ENCODE measurements around the gene CFAP46.
"Not testable (repeated sequence)": the region's sequence is repeated elsewhere in the genome, so short reads cannot be mapped to it uniquely, and the experiment has no call there.

CFAP46 gene

DNA sequence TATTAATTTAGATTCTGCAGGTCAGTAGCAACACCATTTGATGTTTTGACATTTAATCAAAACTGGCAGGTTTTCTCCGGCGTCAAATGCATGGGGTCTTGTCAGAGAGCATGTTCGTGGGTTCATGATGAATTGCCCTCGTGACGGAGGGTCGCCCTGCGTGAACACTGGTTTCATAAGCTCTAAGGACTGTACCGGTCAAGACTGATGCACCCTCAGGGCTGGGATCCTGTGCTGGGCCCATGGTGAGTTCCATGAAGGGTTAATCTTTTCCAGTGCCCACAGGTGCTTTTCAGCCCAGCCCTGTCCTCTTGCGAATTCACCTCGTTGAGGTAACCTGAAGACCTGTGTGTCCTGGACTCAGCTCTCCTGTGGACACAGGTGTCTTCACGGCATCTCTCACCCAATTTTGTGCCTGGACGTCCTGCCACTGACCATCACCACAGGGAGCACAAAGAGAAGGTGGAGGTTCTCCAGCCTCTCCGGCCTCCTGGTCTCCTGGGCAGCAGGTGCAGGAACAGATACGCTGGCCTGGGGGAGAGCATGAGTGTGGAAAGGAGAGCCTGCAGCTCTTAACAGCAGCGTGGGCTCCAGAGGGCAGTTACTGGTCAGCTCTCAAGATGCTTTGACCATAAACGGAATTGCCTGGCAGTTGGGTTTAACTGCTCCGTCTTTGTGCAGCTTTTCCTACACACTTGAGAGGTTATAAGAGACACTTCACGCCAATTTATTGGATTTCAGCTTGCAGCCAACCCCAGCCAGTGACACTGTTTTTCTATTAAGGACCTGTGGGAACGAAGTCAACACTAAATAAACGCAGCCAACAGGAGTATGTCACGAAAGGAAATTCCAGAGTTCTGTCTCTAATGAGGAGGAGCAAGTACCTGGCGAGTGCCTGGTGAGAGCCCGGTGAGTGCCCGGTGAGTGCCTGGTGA lies 37.4 kb upstream of the CFAP46 start:
- DNase-seq: no peak

DNA sequence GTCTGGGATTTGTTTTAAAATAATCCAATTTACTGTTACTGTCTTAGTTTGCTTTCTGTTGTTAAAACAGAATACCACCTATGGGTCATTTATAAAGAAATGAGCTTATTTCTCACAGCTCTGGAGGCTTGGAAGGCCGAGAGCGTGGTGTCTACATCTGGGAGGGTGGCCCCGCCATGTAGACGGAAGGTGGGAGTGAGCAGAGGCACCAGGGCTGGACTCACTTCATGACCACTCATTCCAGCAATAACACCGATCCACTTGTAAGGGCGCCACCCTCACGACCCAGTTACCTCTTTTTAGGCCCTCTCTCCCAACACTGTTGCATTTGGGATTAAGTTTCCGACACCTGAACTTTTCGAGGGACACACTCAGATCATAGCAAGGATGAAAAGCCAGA lies 36.2 kb upstream of the CFAP46 start:
- DNase-seq: no peak

DNA sequence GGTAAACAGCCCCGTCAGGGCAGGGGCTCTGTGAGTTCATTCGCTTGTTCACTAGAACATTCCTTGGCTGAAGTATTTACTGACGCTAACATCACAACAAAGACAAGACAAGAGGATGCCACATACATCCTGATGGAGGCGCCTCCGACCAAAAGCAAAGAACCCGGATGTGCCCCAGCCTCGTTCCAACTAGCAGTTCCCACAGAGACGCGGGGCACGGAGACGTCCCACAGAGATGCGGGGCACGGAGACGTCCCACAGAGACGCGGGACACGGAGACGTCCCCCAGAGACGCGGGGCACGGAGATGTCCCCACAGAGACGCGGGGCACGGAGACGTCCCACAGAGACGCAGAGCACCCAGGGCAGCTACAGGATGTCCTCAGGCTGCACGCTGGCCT lies 35.4 kb upstream of the CFAP46 start:
- DNase-seq: no peak

DNA sequence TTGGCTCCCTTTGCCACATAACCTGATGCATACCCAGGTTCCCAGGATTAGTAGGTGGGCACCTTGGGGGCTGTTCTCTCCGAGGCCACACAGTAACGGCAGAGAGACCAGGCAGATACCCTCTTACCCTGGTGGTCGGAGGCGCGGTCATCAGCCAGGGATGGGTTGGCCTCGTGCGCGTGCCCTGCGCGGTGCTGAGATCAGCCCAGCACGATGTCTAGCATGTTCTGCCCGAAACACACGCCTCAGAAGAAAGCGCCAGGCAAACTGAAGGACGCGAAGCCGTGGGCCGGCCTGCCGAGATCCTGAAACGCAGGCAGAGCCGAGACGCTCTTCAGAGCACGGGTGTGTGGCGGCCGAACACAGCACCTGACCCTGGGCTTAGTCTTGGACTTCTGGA lies 34.7 kb upstream of the CFAP46 start:
- no peak for DNase-seq

DNA sequence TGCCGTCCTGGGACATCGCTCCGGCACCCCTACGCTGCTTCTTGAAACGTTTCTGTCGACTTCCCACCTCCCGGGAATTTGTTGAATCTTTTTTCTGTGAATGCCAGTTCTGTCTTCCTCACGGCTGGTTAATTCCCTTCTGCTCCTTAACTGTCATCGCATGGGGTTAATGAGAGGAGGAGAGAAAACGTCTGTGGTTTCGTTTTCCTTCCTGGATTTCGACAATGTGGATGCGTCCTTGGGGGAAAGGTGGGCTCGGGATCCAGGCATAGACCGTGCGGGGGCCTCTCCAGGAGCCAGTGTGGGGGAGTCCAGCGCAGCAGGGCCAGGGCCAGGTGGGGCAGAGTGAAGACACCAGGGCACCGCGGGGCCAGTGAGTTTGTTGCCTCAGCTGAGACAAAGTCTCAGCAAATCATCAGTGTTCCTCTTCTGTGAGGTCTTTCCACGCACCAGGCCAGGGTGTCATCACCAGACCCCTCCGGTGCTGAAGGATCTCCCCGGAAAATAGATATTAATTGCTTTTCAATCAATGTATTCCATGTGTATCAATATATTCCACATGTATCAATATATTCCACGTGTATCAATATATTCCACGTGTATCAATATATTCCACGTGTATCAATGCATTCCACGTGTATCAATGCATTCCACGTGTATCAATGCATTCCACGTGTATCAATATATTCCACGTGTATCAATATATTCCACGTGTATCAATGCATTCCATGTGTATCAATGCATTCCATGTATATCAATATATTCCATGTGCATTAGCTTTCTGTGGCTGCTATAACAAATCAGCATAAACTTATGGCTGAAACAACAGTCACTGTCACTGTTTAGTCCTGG lies 33.7 kb upstream of the CFAP46 start:
- no peak for DNase-seq

DNA sequence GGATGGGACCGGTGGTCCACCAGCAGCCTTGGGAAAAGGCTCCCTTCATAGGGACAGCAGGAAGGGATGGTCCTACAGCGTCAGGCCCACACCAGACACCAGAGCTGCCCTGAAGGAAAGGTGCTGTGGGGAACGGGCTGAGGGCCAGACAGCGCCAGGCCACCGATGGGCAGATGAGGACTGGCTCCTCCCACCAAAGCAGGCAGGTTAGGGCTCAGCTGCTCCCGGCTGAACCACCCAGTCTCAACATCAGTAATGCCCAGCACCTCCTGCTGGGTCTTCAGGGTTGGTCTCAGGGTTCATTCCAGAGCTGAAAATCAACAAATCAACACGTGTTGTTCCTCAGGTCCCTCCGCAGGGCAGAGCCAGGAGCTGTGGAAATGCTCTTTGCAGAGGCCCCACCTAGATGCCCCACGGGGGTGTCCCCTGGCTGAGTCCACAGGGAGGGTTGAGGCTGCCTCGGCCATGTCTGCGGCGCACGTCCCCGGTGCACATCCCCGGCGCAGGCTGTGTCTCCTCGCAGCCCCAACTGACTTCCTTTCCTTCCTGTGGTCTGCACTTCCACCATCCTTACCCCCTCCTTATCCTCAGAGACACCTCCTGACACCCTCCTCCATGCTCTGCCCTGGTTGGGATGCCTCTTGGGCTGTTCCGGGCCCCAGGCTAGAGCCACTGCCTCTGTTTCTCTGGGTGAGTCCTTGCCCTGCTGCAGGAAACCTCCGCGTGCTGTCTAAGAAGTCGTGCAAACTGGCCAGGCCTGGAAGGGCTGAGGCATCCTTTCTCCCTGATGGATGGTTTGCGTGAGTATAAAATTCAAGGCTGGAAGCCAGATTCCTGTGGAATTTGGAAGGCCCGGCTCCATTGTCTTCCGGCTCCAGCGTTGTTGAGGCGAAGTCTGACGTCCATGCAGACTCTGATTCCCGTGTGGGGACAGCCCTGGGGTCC lies 32.8 kb upstream of the CFAP46 start:
- DNase-seq: no peak

DNA sequence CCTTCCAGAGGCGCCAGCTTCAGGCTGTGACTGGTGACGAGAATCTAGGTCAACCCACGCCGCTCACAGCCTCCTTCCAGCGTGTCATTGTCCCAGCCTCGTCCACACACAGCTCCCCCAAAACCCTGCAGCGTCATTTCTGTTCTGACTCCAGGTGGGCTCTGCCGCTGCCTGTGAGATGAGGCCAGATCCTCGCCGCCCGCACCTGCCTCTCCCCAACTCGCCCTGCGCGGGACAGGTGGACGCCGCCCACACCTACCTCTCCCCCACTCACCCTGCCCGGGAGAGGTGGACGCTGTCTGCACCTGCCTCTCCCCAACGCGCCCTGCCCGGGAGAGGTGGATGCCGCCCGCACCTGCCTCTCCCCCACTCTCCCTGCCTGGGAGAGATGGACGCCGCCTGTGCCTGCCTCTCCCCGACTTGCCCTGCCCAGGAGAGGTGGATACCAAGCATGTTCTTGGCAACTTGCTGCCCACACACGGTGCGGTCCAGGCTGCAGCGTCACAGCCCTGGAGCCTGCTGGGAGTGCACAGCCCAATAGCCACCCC lies 32.0 kb upstream of the CFAP46 start:
- no peak for DNase-seq

DNA sequence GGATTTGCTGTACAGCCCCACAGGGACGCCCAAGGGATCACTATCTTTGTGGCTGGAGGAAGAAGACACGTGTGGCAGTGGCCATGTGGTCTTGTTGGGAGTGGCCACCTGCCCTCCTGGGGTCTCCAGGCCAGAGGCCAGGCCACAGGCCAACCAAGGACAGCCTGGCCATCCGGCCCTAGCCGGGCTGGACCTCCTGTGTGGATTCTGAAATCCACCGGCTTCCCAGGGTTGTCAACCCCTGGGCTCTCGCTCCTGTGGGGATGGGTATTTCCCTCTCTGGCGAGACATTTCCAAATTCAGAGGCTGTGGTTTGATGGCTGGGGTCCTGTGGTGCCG lies 31.5 kb upstream of the CFAP46 start:
- no peak for DNase-seq

DNA sequence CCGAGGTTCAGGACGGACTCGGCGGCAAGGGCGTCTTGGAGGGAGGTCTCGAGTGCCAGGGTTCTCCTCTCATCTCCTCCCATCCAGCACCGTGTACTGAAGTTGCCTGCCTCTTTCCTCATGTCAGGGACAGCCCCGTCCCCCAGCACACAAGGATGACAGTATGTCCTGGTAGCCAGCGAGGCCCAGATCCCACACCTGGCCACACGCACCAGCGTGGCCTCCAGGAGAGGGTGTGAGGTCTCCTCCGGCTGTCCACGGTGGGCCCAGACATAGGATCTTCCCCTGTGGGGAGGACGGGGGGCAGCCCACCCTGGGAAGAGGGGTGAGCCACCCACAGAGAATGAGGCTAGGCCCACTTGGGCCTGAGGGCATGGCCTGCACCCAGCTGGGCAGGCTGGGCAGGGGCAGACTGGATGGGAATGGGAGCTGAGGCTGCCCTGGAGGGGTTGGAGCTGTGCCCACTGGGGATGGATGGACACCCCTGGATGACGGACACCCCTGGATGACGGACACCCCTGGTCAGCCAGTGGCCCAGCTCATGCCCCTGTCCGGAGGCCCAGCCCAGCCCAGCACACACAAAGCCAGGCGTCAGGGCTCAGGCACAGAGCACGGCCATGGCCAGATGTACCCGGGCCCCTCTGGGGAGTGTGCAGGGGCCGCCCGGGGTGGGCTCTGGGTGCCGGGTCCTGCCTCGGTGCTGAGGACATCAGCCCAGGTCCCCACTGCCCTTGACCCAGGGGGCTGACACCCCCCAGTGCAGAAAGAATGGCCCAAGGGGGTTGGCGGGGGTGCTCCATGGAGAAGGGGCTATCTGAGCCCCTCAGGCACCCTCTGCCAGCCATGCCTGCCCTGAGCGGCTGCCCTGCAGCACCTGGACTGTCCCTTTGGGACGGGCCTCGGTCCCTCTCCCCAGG lies 30.9 kb upstream of the CFAP46 start:
- DNase-seq: no peak

DNA sequence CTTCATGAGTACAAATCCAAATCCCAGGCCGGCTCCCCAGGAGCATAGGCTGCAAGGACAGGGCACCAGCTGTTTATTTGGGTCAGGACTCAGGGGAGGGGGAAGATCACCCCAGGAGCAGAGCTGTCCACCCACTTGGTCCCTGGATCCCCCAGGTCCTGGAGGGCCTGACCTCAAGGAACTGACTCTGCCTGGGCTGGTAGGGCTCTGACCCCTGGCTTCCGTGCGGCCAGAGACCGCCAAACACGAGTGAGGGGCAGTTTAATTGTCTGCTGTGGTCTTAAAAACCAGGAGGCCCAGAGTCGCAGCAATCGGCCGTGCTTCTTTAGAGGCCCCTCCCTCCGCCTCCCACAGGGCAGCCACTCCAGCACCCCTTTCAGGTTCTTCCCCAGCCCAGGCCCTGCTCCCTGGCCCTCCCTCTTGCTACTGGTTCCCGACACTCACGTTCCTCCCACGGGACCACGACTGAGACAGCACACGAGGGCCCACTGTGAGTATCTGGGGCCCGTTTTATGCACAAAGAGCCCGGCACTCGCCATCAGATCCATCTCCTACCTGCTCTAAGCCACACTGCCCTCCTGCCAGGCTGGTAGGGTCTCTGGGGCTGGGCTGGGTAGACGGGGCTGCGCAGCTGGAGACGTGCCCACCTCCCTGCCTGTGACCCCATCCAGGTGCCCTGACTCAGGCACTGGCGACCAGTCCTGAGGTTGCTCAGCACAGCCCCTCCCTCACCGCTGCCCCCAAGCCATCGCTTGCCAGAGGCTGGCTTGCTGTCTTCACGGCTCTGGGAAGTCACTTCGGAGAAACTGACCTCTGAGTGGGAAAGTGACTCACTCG lies 30.0 kb upstream of the CFAP46 start:
- no peak for DNase-seq

DNA sequence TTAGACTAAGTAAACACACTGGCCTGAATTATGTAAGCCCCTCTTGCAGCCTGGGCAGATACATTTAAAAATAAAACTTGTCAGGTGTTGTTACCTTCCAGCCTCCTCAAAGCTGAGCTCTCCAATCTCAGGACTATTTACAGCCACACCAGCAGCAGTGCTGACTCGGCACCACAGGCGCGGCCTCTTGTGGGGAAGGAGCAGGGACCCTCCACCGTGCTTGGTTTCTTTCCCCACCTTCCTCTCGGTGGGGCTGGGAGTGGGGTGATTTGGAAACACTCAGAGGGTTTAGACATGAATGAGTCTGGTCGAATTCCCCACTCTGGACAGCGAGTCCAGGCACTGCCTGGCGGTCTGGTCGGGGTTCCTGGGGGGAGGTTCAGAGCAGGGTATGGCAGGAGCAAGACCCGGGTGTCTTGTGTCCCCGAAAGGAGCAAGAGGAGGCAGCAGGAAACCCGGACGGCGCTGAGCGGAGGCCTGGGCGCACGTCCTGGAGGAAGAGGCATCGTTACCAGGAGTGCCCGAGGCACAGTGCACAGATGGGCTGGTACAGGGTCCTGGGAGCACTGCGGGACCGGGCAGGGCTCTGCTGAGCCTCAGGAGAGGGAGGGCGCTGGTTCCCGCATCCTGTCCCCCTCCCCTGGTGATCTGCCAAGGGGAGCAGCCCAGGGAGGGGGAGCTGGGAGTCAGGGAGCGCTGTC lies 29.2 kb upstream of the CFAP46 start:
- no peak for DNase-seq

DNA sequence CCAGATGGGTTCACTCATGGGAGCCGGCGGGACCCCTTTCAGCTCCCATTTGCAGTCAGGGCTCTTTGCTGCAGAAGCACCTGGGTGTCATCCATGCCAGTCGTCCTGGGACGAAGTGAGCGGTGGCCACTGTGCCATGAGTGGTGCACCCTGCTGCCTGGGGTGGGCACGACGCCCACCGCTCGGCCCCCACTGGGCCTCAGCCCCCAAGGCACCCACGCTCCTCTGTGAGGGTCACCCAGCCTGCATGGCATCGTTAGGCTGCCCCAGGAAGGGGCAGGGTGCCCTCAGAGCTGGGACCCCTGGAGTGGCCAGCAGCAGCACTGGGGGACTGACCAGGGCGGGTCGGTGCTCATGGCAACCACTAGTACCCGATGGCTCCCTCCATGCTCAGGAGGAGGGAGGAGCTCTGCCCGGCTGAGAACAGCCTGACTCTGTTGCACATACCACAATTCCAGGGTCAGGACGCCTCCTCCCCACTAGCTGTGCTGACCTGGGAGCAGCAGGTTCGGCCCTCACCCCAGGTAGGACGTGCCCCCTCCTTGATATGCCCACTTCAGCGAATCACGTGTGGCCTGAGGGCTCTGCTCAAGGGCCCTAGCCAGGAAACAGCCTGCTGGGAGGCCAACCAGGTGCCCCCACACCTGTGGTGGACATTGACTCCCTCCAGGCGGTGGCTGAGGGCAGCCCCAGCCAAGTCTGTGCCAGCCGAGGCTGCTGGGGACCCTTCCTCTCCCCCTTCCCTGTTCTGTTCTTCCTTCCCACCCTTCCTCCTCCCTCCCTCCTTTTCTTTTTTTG lies 28.5 kb upstream of the CFAP46 start:
- no peak for DNase-seq

DNA sequence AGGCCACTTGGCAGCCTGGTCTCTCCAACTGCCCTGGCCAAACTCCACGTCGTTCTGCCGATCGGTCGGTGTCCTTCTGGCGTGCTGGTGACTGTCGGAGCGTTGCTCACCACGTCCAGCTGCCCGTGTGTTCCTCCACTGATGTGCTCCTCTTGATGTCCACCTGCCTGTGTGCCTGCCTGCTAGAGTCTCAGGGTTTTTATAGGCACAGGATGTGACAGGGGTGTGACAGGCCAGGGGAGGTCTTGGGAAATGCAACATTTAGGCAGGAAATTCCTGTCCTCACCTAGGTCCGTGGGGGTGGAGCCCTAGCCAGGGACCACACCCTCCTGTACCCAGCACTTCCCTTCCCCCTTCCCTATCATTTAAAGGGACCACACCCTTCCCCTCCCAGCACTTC lies 25.2 kb upstream of the CFAP46 start:
- no peak for DNase-seq

DNA sequence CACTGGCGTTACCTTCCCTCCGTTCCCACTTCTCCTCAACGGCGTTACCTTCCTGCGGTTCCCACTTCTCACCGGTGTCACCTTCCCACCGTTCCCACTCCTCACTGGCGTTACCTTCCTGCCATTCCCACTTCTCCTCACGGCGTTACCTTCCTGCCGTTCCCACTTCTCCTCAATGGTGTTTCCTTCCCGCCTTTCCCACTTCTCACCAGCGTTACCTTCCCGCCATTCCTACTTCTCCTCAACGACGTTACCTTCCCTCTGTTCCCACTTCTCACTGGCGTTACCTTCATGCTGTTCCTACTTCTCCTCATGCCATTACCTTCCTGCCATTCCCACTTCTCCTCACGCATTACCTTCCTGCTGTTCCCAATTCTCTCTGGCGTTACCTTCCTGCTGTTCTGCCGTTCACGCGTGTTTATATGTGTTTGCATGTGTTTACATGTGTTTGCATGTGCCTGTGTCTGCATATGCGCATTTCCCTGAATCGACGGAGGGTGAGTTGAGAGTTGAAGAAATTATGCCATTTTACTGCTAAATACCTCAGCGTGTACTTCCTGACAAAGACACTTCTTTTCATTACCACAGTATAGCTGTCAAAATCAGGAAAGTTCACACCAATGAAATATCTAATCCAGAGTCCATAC lies 23.2 kb upstream of the CFAP46 start:
- DNase-seq: no peak

DNA sequence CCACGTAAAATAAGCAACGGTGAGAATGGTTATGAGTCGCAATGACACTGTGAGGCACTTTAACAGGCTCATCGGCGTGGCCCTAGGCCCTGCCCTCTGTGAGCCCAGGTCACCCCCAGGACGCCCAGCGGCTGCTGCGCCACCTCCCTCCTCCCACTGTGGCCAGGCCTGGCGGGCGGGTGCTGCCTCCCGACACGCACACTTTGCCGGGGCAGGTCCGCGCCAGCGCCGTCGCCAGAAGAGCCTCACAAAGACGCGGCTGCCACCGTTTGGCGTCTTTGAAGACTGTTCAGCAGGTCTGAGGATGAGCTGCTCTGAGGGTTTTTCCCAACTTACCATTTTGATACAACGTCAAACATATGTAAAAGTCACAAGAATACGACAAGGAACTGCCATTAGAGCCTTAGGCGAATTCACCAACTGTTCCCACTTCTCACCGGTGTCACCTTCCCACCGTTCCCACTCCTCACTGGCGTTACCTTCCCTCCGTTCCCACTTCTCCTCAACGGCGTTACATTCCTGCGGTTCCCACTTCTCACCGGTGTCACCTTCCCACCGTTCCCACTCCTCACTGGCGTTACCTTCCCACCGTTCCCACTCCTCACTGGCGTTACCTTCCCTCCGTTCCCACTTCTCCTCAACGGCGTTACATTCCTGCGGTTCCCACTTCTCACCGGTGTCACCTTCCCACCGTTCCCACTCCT lies 22.5 kb upstream of the CFAP46 start:
- not testable (repeated sequence) for DNase-seq

DNA sequence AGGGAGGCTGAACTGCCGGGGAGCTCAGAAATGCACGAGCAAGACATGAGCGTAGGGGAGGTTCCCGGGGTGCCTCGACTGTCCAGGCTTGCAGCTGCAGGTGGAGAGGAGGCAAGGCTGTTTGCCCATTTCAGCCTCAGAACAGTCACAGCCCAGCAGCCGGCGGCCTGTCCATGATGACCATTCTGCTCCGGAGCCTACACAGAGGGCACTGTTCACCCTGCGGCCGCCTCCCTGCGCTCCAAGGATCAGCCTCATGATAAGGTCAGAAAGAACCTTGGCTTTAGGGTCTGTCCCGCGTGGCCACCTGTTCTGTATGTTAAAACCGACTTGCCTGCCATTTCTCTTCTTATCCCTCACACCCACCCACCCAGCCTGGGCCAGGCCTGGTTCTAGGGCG lies 21.9 kb upstream of the CFAP46 start:
- DNase-seq: no peak

DNA sequence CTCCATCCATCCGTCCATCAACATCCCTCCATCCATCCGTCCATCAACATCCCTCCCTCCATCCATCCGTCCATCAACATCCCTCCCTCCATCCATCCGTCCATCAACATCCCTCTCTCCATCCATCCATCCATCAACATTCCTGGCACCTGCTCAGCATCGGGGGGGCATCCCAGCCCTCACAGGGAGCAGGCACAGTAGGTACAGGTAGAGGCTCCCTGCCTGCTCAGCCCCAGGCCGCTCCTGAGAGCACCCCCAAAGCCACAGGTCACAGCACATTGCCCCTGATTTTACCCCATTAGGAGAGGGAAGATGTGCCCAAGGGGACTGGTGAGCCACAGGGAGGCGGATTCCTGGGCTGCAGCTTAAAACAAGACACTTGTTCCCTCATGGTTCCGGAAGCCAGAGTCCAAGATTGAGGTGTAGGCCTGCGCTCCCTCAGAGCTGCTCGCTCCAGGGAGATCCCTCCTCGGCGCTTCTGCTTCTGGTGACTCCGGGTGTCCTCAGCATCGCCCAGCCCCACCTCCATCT lies 21.1 kb upstream of the CFAP46 start:
- no peak for DNase-seq
